Activated T-cell treated with anti-CD3 and anti-CD28 coated beads, Interleukin-2, amount 50 U/mL, for 48 hours (primary cell): ENCODE data around the gene CDRT4.

Source experiments
- DNase-seq, 2 experiments: peaks; one replicate each; pipeline ENCODE4 v3.0.0-alpha.2; 2020

The CDRT4 gene

GRCh38 chr17:15492791-15493692 lies 25.6 kb upstream of the CDRT4 start:
- DNase-seq, result no peak

DNA sequence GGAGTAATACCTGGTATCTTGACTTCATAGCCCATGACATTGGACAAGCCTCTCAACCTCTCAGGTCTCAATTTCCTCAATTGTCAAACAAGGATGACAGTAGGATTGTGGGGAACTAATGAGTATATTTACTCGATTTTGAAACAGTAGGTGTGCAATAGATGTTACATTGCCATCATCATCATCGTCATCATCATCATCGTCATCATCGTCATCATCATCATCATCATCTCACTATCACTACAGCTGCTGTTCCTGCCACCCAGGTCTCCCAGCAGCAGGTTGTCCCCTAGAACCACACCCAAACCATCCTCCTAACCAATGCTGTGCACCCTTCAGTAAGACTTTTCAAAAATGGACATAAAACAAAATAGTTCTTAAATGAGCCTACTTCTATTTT lies 24.8 kb upstream of the CDRT4 start:
- no peak for DNase-seq

DNA sequence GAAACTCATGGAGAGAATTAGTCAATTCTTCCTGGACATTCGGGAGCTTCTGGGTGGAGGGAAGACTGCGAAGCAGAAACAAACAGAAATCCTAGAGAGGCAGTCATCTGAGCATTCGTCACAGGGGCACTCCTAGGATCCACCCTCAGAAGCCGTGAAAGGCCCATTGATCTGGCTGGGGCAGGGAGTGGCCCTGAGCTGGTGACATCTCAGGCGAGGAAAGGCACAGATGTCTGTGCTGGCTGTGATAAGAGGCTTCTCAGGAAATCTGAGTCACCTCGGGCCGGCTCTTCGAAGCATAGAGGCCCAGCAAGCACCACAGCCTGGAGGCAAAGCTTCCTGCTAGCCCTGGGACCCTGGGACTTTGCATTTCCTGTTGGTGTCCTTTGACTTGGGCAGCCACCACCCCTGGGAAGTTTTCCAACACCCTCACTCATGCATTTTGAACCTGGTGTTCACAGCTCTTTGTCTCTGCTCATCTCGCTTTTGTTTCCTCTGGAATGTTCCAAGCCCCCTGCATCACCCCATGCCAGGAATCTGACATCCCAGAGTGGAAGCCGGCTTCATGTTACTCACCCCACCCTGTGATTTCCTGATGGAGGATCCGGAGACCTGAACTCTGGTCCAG lies 23.3 kb upstream of the CDRT4 start:
- DNase-seq, result peak; percentile 35 to 51

- no peak for DNase-seq
Measured at GRCh38 chr17:15488557-15488956, 21.1 kb upstream of the CDRT4 start.

GRCh38 chr17:15485045-15485444 lies 17.6 kb upstream of the CDRT4 start:
- DNase-seq, result no peak

DNA sequence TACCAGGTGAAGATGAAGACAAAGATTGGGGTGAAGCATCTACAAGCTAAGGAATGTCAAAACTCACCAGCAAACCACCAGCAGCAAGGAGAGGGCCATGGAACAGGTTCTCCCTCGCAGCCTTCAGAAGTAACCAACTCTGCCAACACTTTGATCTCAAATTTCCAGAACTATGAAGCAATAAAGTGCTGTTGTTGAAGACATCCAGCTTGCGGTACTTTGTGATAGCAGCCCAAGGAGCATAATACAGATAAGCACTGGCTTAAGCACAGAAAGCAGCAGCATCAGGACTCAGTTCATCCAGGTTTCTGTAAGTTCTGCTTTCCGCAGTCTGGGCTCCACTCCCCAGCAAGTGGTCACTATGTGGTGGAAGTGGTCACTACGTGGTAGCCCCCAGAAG lies 16.0 kb upstream of the CDRT4 start:
- no peak for DNase-seq

- DNase-seq, result no peak
Measured at GRCh38 chr17:15482476-15482875, 15.1 kb upstream of the CDRT4 start.

DNA sequence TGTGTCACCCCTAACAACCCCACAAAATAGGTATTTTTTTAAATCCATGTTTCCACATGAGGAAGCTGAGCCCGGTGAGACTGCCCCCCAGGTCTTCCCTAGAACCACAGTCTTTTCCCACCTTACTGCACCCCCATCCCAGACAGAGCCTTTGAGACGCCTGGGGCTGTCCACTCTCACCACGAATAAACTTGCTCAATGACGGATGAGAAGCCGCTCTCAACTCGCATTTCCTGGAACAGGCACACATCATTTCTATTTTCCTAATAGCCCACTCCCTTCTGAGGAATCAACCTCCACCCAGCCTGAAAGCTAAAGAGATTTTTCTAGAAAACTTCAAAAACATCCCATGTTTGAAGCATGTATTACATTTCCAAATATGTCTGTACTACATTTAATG lies 14.1 kb upstream of the CDRT4 start:
- no peak for DNase-seq

- DNase-seq, result no peak
Measured at GRCh38 chr17:15480204-15480603, 12.8 kb upstream of the CDRT4 start.

DNA sequence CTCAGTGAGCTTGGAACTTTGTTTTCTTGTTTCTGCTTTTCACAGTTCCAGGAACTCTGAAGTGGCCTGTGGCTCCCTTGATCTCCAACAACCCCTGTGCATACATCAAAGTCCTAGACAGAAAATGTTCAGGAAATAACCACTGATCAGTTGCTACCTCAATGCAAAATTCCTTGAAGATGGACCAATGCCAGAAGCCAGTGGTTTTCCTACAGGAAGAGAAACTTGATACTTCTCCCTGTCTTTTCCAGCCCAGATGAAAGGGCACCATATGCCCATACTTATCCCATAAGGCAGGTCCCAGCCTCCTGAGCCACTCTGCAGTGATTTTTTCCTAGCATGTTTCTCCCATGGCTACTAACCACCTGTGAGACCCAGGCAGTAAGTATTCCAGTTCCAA lies 12.3 kb upstream of the CDRT4 start:
- DNase-seq, result no peak

DNA sequence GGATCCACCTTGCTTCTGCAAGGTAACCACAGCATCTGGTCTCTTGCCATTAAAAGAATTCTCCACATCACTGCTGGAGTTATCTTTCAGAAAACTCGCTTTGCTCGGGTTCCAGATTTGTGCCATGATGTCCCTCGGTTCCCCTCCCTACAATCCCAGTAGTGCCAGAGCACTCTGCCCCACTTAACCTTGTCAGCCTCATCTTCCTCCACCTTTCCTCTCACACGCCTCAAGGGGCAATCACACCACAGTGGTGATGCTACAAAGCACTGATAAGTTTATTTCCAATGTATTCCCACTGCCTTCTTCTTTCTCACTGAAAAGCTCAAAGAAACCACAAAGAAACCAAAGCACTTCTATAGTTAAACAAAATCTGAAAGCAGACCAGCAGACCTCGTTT lies 11.4 kb upstream of the CDRT4 start:
- DNase-seq, result no peak

DNA sequence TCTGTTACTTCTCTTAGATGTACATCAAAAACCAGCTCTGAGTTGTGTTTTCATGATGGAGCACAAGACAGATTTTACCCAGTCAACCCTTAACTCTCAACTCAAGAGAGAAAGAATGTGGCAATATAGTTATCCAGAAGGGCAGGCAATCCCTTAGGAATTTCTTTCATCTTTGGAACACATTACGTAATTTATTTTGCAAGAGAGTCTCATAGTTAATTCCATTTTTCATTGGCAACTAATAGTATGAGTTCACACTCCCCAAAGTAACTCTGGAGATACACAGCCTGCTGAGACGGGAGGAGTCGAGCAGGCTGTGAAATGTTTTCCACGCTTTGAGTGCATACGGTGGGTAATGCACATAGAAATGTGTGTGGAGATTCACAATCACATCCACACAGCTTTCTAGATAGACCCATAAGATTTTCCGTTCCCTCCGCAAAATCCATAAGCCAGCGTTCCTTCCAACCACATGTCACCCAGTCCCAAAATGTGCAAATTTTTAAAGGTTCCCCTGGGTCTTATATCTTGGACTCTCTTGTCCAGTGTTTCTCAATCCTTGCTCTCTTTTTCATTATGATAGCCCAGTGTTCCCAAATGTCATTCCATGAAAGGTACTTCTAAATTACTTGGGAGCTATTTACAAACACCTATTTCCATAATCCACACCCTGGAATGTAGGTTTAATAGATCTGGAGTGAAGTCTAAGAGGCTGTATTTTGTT lies 8.4 kb upstream of the CDRT4 start:
- no peak for DNase-seq

- DNase-seq, result no peak
Measured at GRCh38 chr17:15472891-15473290, 5.5 kb upstream of the CDRT4 start.

DNA sequence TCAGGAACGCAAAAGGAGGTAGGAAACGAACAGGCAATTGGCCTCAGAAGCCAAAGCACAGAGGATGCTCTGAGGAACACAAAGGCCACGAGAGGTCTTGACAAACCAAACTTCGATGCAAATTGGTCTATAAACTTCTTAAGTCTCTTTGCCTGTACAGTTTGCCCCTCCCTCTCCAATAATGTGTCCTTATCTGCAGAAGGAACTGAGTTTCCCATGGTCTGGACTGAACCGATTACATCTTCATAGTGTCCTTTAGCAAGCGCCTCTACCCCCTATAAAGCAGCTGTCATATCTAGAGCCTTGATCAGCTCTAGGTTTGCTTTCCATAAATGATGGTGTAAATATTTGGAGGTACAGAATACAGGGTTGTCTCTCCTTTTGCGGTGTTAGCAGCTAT lies 3.1 kb upstream of the CDRT4 start:
- no peak for DNase-seq

DNA sequence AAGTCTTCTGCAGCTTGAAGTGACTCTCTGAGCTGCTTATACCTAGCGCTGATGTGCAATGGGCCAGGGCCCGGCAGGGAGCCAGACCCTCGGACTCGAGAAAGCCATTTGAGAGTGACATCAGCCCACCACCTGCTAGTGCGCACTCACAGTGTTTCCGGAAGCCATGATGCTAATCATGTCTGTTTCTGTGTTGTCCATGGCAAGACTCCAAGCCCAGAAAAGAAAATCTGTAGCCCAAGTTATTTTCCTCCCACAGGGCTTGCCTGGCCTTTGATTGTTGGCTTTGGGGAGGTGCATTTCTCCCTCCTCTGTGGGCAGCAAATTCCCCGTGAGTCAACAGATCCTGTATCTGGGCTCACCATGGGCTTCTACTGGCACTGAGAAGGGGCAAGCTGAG lies 1.8 kb upstream of the CDRT4 start:
- no peak for DNase-seq

DNA sequence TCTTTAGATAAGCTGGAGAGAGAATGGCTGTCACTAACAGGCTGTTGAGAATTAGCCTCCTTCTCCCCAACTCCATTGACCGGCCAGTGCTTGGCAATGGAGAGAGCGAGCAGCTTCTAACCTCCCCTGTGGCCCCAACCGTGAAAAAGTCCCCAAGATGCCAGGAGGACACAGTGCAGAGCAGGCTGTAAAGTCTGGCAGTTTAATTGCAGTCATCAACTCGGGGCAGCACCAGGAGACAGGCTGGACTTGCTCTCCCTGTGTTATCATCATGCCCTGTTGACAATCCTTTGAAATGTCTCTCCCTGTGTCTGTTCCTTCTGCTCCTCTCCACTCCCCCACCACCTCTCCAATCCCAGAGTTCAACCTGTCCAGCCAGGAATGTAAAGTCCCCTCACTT lies 705 bp upstream of the CDRT4 start:
- DNase-seq, result no peak

DNA sequence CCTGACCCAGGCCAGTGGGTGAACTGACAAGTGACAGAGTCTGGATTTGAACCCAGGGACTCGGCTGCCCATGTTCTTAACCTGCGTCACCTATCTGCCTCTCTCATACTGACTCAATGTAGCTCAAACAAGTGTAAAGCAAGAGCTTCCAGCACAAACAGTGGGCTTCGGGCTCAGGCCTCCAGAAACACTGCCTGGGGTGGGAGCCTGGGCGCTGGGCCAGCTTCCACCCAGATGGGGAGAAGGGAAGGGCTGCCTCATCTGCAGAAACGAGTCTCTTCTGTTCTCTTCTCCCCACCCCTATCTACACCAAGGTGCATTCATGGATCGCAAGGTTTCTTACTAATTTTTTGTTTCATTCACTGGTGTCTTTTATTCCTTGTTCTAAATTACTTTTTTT lies 1.3 kb downstream of the CDRT4 start:
- DNase-seq, result no peak

GRCh38 chr17:15465045-15465701 lies 2.2 kb downstream of the CDRT4 start:
- no peak for DNase-seq

- no peak for DNase-seq
Measured at GRCh38 chr17:15464231-15464985, 3.0 kb downstream of the CDRT4 start.

DNA sequence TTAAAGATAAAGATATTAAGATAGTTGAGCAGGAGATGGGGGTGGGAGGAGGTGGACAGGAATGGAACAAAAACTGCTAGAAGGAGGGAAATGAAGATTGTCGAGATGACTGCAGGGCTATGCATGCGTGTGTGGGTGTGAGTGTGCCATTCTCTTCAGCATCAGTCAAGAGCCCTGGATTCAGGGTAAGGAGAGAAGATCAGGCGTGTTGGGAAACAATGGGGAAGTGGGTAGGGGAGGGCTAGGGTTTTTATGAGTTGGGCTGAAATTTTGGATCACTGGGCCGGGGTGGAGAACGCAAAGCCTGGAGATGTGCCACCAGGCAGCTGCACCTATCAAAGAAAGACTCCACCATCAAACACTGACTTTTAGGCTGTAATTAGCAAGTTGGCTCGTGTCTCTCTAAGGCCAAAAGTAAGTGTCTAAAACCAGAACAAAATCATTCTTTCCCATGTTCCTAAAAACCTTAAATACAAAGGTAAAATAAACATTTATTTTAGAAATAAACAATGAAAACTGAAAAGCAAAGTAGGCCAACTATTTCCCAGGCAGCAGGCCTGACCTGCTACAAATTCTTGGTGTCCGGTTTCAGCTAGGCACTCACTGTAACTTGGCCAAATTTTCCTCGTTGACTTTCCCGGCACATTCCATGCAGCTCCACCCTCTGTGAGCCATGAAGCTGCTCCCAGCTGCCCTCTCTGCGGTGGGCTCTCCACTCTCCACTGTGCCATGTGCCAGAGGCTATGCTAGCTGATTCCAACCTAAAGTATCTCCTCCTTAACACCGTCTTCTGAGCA lies 4.2 kb downstream of the CDRT4 start:
- DNase-seq, result no peak

DNA sequence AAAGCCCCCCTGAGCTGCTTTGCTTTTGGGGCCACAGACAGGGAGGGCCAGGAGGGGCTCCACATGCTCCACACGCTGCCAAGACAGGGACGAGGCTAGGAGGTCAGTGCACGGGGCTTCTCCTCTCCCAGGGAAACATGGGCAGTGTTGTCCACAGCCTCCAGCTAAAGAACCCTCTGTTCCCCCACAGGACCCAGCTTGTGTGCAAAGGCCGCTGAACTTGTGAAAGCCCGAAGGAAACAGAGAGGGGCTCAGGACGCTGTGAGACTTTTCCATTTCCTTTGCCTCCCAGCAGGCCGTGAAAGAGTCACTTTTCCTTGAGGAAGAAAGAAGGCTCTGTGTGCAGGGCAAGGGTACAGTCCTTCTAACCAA lies 9.7 kb downstream of the CDRT4 start:
- no peak for DNase-seq
